ENCODE results near the gene PPM1L. TPM values are rescaled to one million over a fixed set of nuclear protein-coding genes. Genes with fewer than 3 reads are reported as not detected.

The PPM1L gene
- total RNA-seq, 2 donors from 2014 or later = 15.0 to 15.6 TPM

DNA sequence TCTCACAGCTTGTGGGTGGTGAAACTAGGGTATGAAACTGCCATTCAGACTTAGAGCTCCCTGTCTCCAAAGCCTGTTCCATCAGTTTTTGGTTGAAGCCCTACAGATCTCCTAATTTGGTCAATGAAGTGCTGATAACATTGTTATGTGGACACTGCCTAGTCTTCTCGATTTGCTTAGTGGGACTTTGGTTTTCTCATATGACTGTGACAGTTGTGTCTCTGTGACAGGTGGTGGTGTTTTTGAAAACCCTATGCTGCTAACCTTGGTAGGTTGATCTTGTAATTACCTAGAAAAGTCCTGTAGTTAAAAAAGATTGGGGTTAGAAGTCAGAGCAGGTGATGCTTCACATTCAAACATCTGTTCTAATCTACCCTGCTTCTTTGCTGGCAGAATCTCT is 9.2 kb downstream of the PPM1L start:
- intact Hi-C loops (cut with DNase I) = no loop called here
- no peaks in the 10 kb centered on the region for H3K9me3 ChIP-seq
- no peaks in the 10 kb centered on the region for H3K27me3 ChIP-seq
- H3K27ac ChIP-seq = no peak overlapping the region
- DNase-seq = no peak
- H3K9ac ChIP-seq (ENCODE audit: low read depth in 2 of 2, low read length in 2 of 2) = no peak overlapping the region
- H3K36me3 ChIP-seq = no peaks in the 10 kb centered on the region
- no peaks in the 10 kb centered on the region for H3K4me1 ChIP-seq
- no peak overlapping the region for H3K4me3 ChIP-seq
- TF ChIP-seq, protein P1, sequence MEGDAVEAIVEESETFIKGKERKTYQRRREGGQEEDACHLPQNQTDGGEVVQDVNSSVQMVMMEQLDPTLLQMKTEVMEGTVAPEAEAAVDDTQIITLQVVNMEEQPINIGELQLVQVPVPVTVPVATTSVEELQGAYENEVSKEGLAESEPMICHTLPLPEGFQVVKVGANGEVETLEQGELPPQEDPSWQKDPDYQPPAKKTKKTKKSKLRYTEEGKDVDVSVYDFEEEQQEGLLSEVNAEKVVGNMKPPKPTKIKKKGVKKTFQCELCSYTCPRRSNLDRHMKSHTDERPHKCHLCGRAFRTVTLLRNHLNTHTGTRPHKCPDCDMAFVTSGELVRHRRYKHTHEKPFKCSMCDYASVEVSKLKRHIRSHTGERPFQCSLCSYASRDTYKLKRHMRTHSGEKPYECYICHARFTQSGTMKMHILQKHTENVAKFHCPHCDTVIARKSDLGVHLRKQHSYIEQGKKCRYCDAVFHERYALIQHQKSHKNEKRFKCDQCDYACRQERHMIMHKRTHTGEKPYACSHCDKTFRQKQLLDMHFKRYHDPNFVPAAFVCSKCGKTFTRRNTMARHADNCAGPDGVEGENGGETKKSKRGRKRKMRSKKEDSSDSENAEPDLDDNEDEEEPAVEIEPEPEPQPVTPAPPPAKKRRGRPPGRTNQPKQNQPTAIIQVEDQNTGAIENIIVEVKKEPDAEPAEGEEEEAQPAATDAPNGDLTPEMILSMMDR (IDR thresholded peaks at IDR 0.05) = no peak

DNA sequence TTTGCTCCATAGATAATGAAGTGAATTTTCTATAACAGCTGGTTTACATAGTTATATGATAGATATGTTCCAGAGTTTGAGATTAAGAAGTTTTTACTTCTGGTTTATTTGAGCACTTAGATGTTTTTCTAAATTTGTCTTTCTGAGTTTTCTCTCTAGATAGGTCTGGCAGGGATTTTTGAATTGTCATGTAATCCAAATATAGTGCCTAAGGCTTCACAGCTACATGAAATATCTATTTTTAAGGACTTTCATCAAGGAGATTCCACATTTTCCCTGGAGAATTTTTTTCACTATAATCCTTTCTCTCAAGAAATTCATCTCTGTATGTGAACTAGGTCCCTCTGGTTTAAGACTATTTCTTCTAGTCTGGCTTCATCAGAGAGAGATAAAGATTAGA is 12.0 kb downstream of the PPM1L start:
- Histone ChIP-seq H3K9ac (ENCODE audit: low read depth in 2 of 2, low read length in 2 of 2) (no peak overlapping the region), H3K36me3 (no peaks in the 10 kb centered on the region), H3K27me3 (no peaks in the 10 kb centered on the region), H3K4me1 (no peaks in the 10 kb centered on the region), H3K27ac (no peak overlapping the region), H3K4me3 (no peak overlapping the region), H3K9me3 (no peaks in the 10 kb centered on the region)
- TF ChIP-seq, protein P1 (IDR thresholded peaks at IDR 0.05) = no peak
- no peak for DNase-seq
- intact Hi-C loops (cut with DNase I) = no loop called here

DNA sequence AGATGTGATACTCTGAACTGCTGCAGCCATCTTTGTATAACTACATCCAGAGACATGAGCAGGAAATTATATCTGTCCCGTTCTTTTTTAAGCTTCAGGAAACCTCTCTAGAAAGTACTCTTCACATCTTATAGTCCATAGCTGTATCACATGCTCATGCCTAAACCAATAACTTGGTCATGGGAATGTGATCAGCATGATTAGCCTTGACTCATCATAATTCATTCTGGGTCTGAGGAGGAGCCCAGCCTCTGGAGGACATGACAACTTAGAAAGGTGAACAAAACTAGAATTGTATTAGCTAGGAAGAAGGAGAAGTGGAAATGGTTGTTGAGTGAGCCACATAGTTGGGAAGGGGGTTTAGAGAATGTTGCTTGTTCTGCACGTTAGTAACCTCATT is 12.9 kb downstream of the PPM1L start:
- H3K36me3 ChIP-seq = no peaks in the 10 kb centered on the region
- no peak for DNase-seq
- no peak overlapping the region for H3K4me3 ChIP-seq
- TF ChIP-seq, protein P1 (IDR thresholded peaks at IDR 0.05) = no peak
- H3K27me3 ChIP-seq = no peaks in the 10 kb centered on the region
- H3K4me1 ChIP-seq = no peaks in the 10 kb centered on the region
- no peak overlapping the region for H3K9ac ChIP-seq (ENCODE audit: low read depth in 2 of 2, low read length in 2 of 2)
- H3K27ac ChIP-seq = no peak overlapping the region
- no peaks in the 10 kb centered on the region for H3K9me3 ChIP-seq
- intact Hi-C loops (cut with DNase I) = no loop called here

DNA sequence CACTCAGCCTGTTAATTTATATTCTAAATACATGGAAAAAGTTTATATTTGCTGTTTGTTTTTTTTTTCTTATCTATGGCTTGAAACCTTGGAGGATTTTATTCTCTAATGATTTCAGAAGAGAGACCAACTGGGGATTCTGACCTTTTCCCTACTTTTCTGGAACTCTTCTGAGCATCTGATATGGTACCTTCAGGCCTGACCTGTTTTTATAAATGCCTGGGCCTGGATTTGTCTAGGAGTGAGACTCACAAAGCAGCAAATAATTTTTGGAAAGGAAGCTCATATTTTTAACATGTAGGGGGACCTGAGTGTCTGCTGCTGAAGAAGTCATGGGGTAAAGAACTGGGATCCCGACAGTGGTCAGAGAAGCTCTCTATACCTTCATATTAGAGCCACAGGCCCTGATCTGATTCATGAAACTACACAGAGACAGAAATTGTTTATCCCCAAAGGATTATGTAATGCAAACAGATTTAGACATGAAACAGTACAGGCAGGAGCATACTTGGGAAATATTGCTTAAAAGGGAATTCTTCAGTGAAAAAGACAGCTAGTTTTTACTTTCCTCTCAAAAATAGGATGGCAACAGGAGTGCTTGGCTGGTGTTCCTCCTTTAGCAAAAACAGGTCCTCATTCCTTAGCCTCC is 15.9 kb downstream of the PPM1L start:
- TF ChIP-seq, protein P1 (IDR thresholded peaks at IDR 0.05) = no peak
- Histone ChIP-seq H3K27me3 (no peaks in the 10 kb centered on the region), H3K4me3 (no peak overlapping the region), H3K9ac (ENCODE audit: low read depth in 2 of 2, low read length in 2 of 2) (no peak overlapping the region), H3K4me1 (no peaks in the 10 kb centered on the region), H3K27ac (no peak overlapping the region), H3K9me3 (no peaks in the 10 kb centered on the region), H3K36me3 (no peaks in the 10 kb centered on the region)
- no peak for DNase-seq
- intact Hi-C loops (cut with DNase I) = no loop called here

DNA sequence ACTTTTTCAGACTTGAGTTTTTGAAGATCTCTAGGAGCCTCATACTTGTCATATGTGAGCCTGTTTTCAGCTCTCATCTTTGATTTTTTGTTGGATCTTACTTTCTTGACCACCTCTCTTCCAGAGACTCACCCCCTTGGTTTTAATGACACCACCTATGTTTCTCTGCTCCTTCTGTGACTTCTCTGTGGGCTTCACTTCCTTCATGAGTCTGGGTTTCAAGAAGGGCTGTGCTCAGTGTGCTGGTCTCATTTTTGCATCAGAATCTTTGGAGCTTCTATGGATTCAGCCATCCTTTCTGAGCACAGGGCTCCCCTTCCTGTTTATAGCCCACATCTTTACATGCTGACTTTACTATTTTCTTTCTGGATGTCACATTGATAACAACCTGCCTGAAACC is 17.7 kb downstream of the PPM1L start:
- no peaks in the 10 kb centered on the region for H3K36me3 ChIP-seq
- no peak overlapping the region for H3K9ac ChIP-seq (ENCODE audit: low read depth in 2 of 2, low read length in 2 of 2)
- H3K9me3 ChIP-seq = no peaks in the 10 kb centered on the region
- no peaks in the 10 kb centered on the region for H3K27me3 ChIP-seq
- no peak for DNase-seq
- no peaks in the 10 kb centered on the region for H3K4me1 ChIP-seq
- H3K4me3 ChIP-seq = no peak overlapping the region
- H3K27ac ChIP-seq = no peak overlapping the region
- intact Hi-C loops (cut with DNase I) = no loop called here
- TF ChIP-seq, protein P1 (IDR thresholded peaks at IDR 0.05) = no peak

All from colonic mucosa (tissue), 4 donors.